Mucosa of stomach (tissue), 1 donor: ENCODE data around the gene LAMA3.

Source experiments
- H3K27me3 ChIP-seq: one replicate; pipeline ENCODE4 v1.7.0; 2013; ENCODE audit warnings: mild to moderate bottlenecking, low read length; ENCODE audit not compliant: control insufficient read depth, insufficient read depth
- H3K36me3 ChIP-seq: one replicate; pipeline ENCODE4 v1.7.0; 2013; ENCODE audit warnings: low read length; ENCODE audit not compliant: control insufficient read depth, insufficient read depth
- H3K4me1 ChIP-seq: one replicate; pipeline ENCODE4 v1.7.0; 2013; ENCODE audit warnings: mild to moderate bottlenecking, low read length; ENCODE audit not compliant: control insufficient read depth, insufficient read depth
- H3K4me3 ChIP-seq: one replicate; pipeline ENCODE4 v1.7.0; 2013; ENCODE audit warnings: low read length
- H3K9ac ChIP-seq: one replicate; pipeline ENCODE4 v1.7.0; 2013; ENCODE audit warnings: mild to moderate bottlenecking, low read length, moderate library complexity
- H3K9me3 ChIP-seq: one replicate; pipeline ENCODE4 v1.7.0; 2013; ENCODE audit warnings: mild to moderate bottlenecking, low read length, moderate library complexity; ENCODE audit not compliant: control insufficient read depth
- donor health status: Pancreatic carcinoma.

LAMA3 gene

DNA sequence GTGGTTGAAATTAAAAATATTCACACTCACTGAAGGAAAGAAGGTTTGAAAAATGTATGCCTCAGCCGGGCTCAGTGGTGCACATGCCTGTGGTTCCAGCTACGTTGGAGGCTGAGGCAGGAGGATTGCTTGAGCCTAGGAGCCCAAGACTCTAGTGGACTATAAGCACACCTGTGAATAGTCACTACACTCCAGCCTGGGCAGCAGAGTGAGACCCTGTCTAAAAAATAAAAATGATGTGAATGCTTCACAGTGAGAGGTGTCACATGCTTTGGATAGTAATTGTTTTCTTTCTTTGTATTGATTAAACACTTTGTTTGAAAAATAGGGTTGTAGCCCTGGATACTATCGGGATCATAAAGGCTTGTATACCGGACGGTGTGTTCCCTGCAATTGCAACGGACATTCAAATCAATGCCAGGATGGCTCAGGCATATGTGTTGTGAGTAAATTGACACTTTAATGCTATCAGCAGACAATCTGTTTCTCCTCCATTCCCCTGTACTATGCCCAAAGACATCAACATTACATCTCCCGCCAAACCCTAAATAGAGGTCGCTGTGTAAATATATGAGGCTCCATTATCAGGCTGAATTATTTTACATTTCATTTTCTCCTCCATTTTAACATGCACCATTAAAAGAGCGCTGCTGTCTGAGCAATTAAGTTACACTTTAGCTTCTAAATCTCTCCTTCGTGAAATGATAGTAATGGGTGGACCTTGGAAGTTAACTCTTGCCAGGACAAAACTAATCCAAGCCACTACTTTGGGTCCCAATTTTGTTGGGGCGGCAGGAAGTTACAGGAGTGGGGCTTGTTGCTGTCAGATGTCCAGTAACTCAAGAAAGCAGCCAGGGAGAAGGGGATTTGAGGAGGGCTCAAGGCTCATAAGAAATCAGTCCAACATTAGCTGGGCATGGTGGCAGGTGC is 187.0 kb downstream of the LAMA3 start:
- peaks cover 17% of the 10 kb centered on the region for H3K4me1 ChIP-seq
- no peak overlapping the region for H3K9ac ChIP-seq
- no peak overlapping the region for H3K4me3 ChIP-seq
- H3K27me3 ChIP-seq = no peaks in the 10 kb centered on the region
- H3K36me3 ChIP-seq = no peaks in the 10 kb centered on the region
- H3K9me3 ChIP-seq = no peaks in the 10 kb centered on the region

DNA sequence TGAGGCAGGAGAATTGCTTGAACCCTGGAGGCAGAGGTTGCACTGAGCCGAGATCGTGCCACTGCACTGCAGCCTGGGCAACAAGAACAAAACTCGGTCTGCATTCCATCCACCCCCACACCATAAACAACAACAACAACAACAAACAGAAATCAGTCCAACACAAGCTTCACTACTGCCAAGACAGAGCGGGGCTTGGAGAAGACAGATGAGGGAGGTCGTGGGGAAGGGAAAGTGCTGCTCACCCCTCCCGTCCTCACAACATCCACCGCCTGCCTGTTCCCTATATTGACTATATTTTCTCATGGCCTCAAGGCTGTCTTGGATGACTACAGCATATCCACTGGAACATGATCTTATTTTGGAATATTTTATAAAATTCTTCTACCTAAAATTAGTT is 187.7 kb downstream of the LAMA3 start:
- H3K27me3 ChIP-seq = no peaks in the 10 kb centered on the region
- H3K9ac ChIP-seq = no peak overlapping the region
- peaks cover 15% of the 10 kb centered on the region for H3K4me1 ChIP-seq
- H3K4me3 ChIP-seq = no peak overlapping the region
- no peaks in the 10 kb centered on the region for H3K36me3 ChIP-seq
- no peaks in the 10 kb centered on the region for H3K9me3 ChIP-seq

DNA sequence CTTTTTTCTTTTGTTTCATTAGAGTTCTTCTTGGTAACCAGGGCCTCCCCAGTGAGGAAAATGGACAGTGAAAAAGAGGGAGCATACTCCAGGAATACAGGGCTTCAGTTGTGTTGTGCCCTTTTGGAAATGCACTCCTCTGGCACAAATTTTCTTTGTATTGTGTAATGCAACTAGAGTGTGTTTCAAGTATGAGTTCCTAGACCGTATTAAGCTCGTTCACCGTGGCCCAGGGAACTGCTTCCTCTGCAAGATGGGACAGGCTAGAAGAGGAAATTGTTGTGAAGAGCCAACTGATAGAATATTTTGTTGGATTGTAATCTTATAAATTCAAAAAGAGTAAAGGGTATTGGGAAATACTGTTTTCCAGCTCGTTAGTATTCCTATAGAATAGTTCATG is 188.1 kb downstream of the LAMA3 start:
- Histone ChIP-seq H3K4me3 (no peak overlapping the region), H3K4me1 (peaks cover 13% of the 10 kb centered on the region), H3K9me3 (no peaks in the 10 kb centered on the region), H3K36me3 (no peaks in the 10 kb centered on the region), H3K9ac (no peak overlapping the region), H3K27me3 (no peaks in the 10 kb centered on the region)

DNA sequence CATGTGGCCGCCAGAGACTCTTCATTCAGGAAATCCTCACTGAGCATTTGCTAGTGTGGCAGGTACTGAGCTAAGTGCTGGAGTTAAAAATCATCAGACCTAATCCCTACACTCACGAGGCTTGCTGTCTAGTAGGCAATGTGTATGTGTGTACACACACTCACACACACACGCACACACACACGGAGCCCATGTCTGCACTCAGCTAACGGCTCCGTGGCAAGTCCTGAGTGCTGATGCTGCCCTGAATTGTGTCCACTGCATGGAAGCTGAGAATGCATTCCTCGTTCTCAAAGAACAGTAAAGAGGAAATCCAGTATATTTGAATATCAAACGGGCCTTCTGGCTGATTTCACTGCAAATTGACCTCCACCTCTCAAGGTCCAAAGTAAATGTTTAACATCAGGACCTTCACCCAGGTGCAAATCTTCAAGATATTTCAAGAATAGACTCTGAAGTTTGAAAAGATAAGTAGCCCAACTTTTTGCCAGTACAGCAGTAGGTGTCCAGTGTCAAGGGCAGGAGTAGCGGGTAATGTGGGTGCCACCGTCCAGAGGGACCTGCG is 189.2 kb downstream of the LAMA3 start:
- Histone ChIP-seq H3K4me1 (peaks cover 15% of the 10 kb centered on the region), H3K4me3 (no peak overlapping the region), H3K9ac (no peak overlapping the region), H3K9me3 (no peaks in the 10 kb centered on the region), H3K27me3 (no peaks in the 10 kb centered on the region), H3K36me3 (no peaks in the 10 kb centered on the region)

DNA sequence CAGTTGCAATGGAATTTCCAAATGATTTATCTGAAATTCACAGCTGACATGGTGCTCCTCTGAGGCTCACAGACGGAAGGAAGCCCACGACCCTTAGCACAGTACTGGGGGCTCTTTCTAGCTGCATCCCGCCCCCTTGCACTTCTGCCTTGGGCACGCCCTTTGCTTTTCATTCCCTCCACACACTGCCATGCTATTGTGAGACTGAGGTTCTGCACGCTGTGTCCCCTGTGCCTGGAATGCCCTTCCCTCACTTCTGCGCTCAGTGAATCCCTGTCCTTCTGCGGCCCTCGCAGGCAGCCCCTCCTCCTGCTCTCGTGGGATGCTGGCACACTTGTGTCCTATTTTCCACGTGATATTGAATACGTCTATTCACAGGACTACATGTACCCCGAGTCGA is 189.9 kb downstream of the LAMA3 start:
- no peak overlapping the region for H3K4me3 ChIP-seq
- H3K27me3 ChIP-seq = no peaks in the 10 kb centered on the region
- no peaks in the 10 kb centered on the region for H3K9me3 ChIP-seq
- peaks cover 19% of the 10 kb centered on the region for H3K4me1 ChIP-seq
- H3K36me3 ChIP-seq = no peaks in the 10 kb centered on the region
- no peak overlapping the region for H3K9ac ChIP-seq

DNA sequence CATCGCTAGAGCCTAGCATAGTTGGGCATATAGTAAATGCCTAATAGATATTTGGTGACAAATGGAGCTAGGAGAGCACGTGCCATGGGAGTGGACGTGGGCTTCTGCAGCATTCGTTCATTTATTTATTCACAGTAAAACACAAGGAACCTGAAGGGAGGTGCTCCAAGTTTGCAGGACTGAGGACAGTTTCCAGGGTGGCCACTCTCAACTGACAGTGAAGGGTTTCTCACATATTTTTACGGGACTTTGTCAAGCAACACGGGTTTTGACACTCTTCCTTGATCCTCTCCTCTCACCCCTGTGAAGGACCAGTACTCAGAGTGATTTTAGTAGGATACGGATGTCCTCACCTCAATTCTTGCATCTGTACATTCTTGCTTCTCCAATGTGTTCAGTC is 190.3 kb downstream of the LAMA3 start:
- H3K9me3 ChIP-seq = no peaks in the 10 kb centered on the region
- H3K4me3 ChIP-seq = no peak overlapping the region
- peaks cover 23% of the 10 kb centered on the region for H3K4me1 ChIP-seq
- no peak overlapping the region for H3K9ac ChIP-seq
- H3K36me3 ChIP-seq = no peaks in the 10 kb centered on the region
- no peaks in the 10 kb centered on the region for H3K27me3 ChIP-seq

DNA sequence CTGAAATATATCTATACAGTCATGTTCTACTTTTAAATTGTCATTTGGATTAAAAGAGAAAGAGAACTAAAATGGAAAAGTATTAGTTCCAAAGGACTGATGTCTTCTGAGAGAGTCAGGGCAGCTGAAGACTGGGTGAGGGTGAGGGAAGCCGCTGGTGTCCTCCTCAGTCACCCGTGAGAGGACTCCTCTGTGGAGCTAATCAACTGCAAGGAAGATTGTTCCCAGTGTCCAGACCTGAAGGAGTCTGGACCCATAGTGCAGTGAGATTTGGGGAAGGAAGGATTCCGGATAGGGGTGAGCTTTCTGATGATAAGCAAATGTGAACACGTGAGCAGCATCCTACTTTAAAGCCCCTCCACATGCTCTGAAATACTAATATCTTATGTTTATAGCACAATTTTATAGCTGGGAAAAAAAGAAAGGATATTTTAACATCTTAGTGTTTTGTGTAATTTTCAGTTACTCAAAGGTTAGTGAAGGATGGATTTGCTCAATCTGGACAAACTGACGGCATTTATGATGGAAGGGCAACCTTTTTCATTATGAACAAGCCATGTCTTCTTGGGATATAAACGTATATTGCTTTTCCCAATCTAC is 190.8 kb downstream of the LAMA3 start:
- Histone ChIP-seq H3K9ac (no peak overlapping the region), H3K36me3 (no peaks in the 10 kb centered on the region), H3K4me1 (peaks cover 28% of the 10 kb centered on the region)

DNA sequence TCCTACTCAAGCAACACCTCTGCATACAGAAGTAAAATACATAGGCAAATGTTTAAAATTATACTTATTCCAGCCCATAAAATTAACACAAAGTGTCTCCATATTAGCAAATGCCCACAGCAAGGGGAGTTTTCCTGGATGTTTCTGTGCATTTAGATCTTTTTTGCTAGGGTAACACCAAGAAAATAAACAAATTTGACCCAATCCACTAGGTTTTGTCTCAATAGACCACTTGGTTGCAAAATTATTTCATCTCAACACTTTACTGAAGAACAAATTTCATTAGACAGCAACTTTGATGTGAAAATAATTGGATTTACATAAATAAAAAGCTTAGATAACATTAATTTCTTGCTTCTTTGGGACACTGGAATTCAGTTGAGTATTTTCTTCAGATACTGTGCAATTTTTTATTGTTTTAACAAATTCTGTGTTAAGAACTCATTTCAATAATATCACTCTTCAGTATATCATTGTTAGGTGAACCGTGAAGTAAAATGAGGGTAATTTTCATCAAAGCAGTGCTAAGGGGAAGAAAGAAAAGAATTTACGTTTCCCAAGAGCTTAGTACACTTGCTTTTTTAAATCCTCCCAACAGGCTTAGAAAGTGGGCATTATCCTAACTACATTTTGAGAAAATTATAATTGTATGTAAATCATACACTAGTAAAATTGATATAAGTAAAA is 191.8 kb downstream of the LAMA3 start:
- no peaks in the 10 kb centered on the region for H3K27me3 ChIP-seq
- no peaks in the 10 kb centered on the region for H3K9me3 ChIP-seq
- no peak overlapping the region for H3K4me3 ChIP-seq
- H3K9ac ChIP-seq = no peak overlapping the region
- no peaks in the 10 kb centered on the region for H3K36me3 ChIP-seq
- peaks cover 23% of the 10 kb centered on the region for H3K4me1 ChIP-seq

More for the DNA sequence above, 190.8 kb downstream of the LAMA3 start:
- no peaks in the 10 kb centered on the region for H3K9me3 ChIP-seq
- H3K27me3 ChIP-seq = no peaks in the 10 kb centered on the region
- H3K4me3 ChIP-seq = no peak overlapping the region

DNA sequence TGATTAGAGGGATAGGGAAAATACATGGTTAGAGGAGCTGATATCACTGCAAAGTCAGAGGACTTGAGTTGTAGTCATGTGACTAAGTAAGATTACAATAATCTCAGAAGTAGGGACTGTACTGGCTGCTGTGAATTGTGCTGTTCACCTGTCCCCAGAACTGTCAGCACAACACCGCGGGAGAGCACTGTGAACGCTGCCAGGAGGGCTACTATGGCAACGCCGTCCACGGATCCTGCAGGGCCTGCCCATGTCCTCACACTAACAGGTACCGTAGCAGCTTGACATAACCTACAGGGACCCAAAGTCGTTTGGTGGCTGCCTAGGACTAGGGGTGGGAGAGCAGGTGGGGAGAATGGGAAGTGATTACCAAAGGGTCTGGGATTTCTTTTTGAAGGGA is 192.5 kb downstream of the LAMA3 start:
- peaks cover 23% of the 10 kb centered on the region for H3K4me1 ChIP-seq
- no peak overlapping the region for H3K9ac ChIP-seq
- no peaks in the 10 kb centered on the region for H3K36me3 ChIP-seq
- H3K27me3 ChIP-seq = no peaks in the 10 kb centered on the region
- no peaks in the 10 kb centered on the region for H3K9me3 ChIP-seq
- no peak overlapping the region for H3K4me3 ChIP-seq

DNA sequence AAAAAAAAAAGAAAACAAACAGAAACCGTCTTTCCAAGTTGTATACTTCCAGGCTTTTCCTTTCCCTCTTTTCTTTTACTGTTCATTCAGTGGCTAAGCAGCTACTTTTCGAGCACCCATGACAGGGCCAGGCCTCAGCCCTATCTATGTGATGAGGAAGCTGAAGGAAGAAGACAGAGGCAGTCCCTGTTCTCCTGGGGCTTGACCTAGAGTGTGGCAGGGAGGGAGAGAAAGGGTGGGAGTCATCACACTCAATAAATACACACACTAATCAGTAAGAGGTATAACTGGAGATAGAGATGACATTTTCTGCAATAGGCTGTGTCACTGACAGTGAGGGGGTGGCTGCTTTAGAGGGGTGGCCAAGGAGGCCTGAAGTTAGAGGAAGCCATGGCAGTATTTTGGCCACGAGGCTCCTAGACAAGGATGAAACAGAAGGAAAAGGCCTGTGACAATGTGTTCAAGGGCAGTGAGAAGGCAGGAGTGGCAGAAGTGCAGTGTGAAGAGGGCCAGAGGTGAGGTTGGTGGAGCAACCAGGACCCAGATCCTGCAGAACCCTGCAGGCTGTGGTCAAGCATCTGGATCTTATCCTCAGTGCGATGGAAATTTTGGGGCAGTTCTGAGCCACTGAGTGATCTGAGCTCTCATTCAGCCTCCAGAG is 193.5 kb downstream of the LAMA3 start:
- no peak overlapping the region for H3K9ac ChIP-seq
- H3K4me1 ChIP-seq = peaks cover 23% of the 10 kb centered on the region
- no peaks in the 10 kb centered on the region for H3K27me3 ChIP-seq
- no peak overlapping the region for H3K4me3 ChIP-seq
- H3K36me3 ChIP-seq = no peaks in the 10 kb centered on the region
- no peaks in the 10 kb centered on the region for H3K9me3 ChIP-seq

DNA sequence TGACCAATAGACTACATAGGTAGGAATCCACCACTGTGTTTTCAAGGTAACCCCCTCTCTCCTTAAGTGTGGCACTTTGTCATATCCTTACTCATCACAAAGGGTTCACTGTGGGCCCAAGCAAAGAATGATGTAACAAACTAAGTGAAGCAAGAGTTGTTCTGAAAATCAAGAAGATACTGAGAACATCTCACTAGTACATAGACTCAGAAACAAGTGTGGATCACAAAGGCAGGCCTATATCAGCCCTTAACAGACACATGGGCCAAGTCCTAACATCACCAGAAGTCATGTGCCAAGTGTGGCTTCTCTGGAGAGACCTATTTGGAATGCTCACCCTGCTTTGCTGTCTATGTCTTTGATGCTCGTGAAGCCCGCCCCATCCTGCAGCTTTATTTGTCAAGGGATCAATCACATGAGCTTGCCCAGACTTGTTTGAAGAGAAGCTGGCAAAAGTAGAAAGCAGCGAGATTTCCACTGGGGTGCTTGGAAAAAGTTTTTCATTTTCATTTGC is 194.1 kb downstream of the LAMA3 start:
- Histone ChIP-seq H3K9ac (no peak overlapping the region), H3K27me3 (no peaks in the 10 kb centered on the region), H3K36me3 (no peaks in the 10 kb centered on the region), H3K4me3 (no peak overlapping the region), H3K9me3 (no peaks in the 10 kb centered on the region), H3K4me1 (peaks cover 23% of the 10 kb centered on the region)
